ENCODE results near the gene TMEM214. TPM values are rescaled to one million over a fixed set of nuclear protein-coding genes. Genes with fewer than 3 reads are reported as not detected.
A peak's percentile ranks its signal among the peaks of the same experiment; 100 is the strongest.

TMEM214 gene
- total RNA-seq, 6 donors from 2014 or later: 42.5 to 176 (median 62.0) TPM

- H3K36me3 ChIP-seq: no peaks in the 10 kb centered on the region
- H3K27me3 ChIP-seq: no peaks in the 10 kb centered on the region
- H3K27ac ChIP-seq: peak overlapping the region in 3 of 4 donors; percentile 39 to 96 (median 68)
- peaks cover 29 to 42% (median 36%) of the 10 kb centered on the region in 4 donors for H3K4me1 ChIP-seq
- no peak overlapping the region for H3K4me3 ChIP-seq
- WGBS, 2 donors: 80 to 81% methylated on average over 7 of the region's 7 CpGs
- H3K9me3 ChIP-seq: no peaks in the 10 kb centered on the region
- no peak for ATAC-seq (ENCODE audit: low FRiP score in 2 of 2)
- TF ChIP-seq POLR2AphosphoS5 (IDR thresholded peaks at IDR 0.05) (no peak), CTCF (IDR thresholded peaks at IDR 0.05) (no peak), POLR2A (IDR thresholded peaks at IDR 0.05) (no peak), EP300 (IDR thresholded peaks at IDR 0.05) (no peak)
- no peak for DNase-seq
Observed at GRCh38 chr2:27077231-27077630, 44.5 kb downstream of the TMEM214 start.

- Histone ChIP-seq H3K36me3 (no peaks in the 10 kb centered on the region), H3K4me1 (peaks cover 30 to 42% (median 35%) of the 10 kb centered on the region in 4 donors), H3K4me3 (peak within 1 kb of the TSS; percentile 31 to 52 (median 43)), H3K27me3 (no peaks in the 10 kb centered on the region), H3K27ac (peak within 1 kb of the TSS; percentile 67 to 96 (median 80)), H3K9me3 (no peaks in the 10 kb centered on the region)
- ATAC-seq (ENCODE audit: low FRiP score in 2 of 2) (peak; percentile 54 to 89), DNase-seq (peak; percentile 51 to 89)
- TF ChIP-seq POLR2AphosphoS5 (IDR thresholded peaks at IDR 0.05) (peak; percentile 74 to 80), CTCF (IDR thresholded peaks at IDR 0.05) (no peak), EP300 (IDR thresholded peaks at IDR 0.05) (no peak), POLR2A (IDR thresholded peaks at IDR 0.05) (peak in 1 of 4 donors; percentile 54)
- WGBS, 2 donors: 48 to 51% methylated on average over 32 to 39 of the region's 41 CpGs
Observed at GRCh38 chr2:27078267-27079194, 45.8 kb downstream of the TMEM214 start, which contains the start of gene EMILIN1. Gene EMILIN1 (plus strand): TSS chr2:27078615. CDS start chr2:27079066, 451 bp downstream.

- H3K4me3 ChIP-seq: peak overlapping the region; percentile 31 to 52 (median 43)
- no peaks in the 10 kb centered on the region for H3K9me3 ChIP-seq
- no peaks in the 10 kb centered on the region for H3K36me3 ChIP-seq
- no peak for TF ChIP-seq CTCF (IDR thresholded peaks at IDR 0.05)
- TF ChIP-seq EP300 (IDR thresholded peaks at IDR 0.05): no peak
- TF ChIP-seq POLR2AphosphoS5 (IDR thresholded peaks at IDR 0.05): no peak
- no peak for TF ChIP-seq POLR2A (IDR thresholded peaks at IDR 0.05)
- no peak for ATAC-seq (ENCODE audit: low FRiP score in 2 of 2)
- H3K4me1 ChIP-seq: peaks cover 30 to 41% (median 33%) of the 10 kb centered on the region in 4 donors
- H3K27ac ChIP-seq: peak overlapping the region; percentile 66 to 96 (median 80)
- H3K27me3 ChIP-seq: no peaks in the 10 kb centered on the region
- DNase-seq: no peak
- 65 to 69% methylated on average over 14 of the region's 14 CpGs for WGBS, 2 donors
Observed at GRCh38 chr2:27079233-27080139, 46.7 kb downstream of the TMEM214 start.

GRCh38 chr2:27080140-27080469, 47.3 kb downstream of the TMEM214 start:
- 50 to 92% methylated on average over 3 to 7 of the region's 7 CpGs for WGBS, 2 donors
- no peaks in the 10 kb centered on the region for H3K27me3 ChIP-seq
- H3K4me3 ChIP-seq: peak overlapping the region in 3 of 4 donors; percentile 35 to 52 (median 51)
- no peak for ATAC-seq (ENCODE audit: low FRiP score in 2 of 2)
- no peak for DNase-seq
- peaks cover 30 to 36% (median 33%) of the 10 kb centered on the region in 4 donors for H3K4me1 ChIP-seq
- no peaks in the 10 kb centered on the region for H3K9me3 ChIP-seq
- TF ChIP-seq POLR2A (IDR thresholded peaks at IDR 0.05): no peak
- no peak for TF ChIP-seq POLR2AphosphoS5 (IDR thresholded peaks at IDR 0.05)
- TF ChIP-seq CTCF (IDR thresholded peaks at IDR 0.05): no peak
- no peak for TF ChIP-seq EP300 (IDR thresholded peaks at IDR 0.05)
- no peaks in the 10 kb centered on the region for H3K36me3 ChIP-seq
- peak overlapping the region; percentile 66 to 96 (median 80) for H3K27ac ChIP-seq
